HG03442 (cell line): Measurements from ENCODE around the gene LMBR1L.
A peak's percentile ranks its signal among the peaks of the same experiment; 100 is the strongest.
"Not testable (repeated sequence)": the region's sequence is repeated elsewhere in the genome, so short reads cannot be mapped to it uniquely, and the experiment has no call there.

ENCODE experiments used
- ATAC-seq: cut with Tn5 transposase; IDR thresholded peaks from one replicate; pipeline ENCODE4 v1.9.1; 2021; ENCODE audit warnings: mild to moderate bottlenecking, moderate library complexity; ENCODE audit not compliant: unreplicated experiment

The LMBR1L gene

GRCh38 chr12:49110464-49111155 lies at the start of gene LMBR1L:
LMBR1L (minus strand) TSS chr12:49110847; CDS start chr12:49110555, 292 bp downstream.
- peak; percentile 97 for ATAC-seq

GRCh38 chr12:49160399-49160798 lies 49.8 kb upstream of the LMBR1L start:
- ATAC-seq = no peak

- ATAC-seq = no peak
These were observed 43.6 kb upstream of the LMBR1L start for GRCh38 chr12:49154221-49154620.

- ATAC-seq = no peak
These were observed 36.7 kb upstream of the LMBR1L start for GRCh38 chr12:49147384-49147783.

GRCh38 chr12:49146406-49146805 lies 35.8 kb upstream of the LMBR1L start:
- ATAC-seq = no peak

GRCh38 chr12:49144384-49144783 lies 33.7 kb upstream of the LMBR1L start:
- ATAC-seq = no peak

- ATAC-seq = no peak
These were observed 28.4 kb upstream of the LMBR1L start for GRCh38 chr12:49138999-49139398.

GRCh38 chr12:49138587-49138986 lies 27.9 kb upstream of the LMBR1L start:
- ATAC-seq = no peak

- no peak for ATAC-seq
These were observed 26.8 kb upstream of the LMBR1L start for GRCh38 chr12:49137476-49137875.

GRCh38 chr12:49136997-49137396 lies 26.4 kb upstream of the LMBR1L start:
- ATAC-seq = not testable (repeated sequence)

- ATAC-seq = no peak
These were observed 22.9 kb upstream of the LMBR1L start for GRCh38 chr12:49133590-49133989.

GRCh38 chr12:49133014-49133413 lies 22.4 kb upstream of the LMBR1L start:
- ATAC-seq = no peak

GRCh38 chr12:49131894-49132461 lies 21.3 kb upstream of the LMBR1L start:
- no peak for ATAC-seq

GRCh38 chr12:49131051-49131893 lies 20.6 kb upstream of the LMBR1L start, which contains the start of gene TUBA1B:
TUBA1B (minus strand) TSS chr12:49131395; CDS start chr12:49131300, 95 bp downstream.
- ATAC-seq = peak; percentile 62

- peak; percentile 56 for ATAC-seq
These were observed 19.8 kb upstream of the LMBR1L start for GRCh38 chr12:49130151-49131050.

- no peak for ATAC-seq
These were observed 18.9 kb upstream of the LMBR1L start for GRCh38 chr12:49129332-49130150.

GRCh38 chr12:49127971-49128370 lies 17.3 kb upstream of the LMBR1L start:
- not testable (repeated sequence) for ATAC-seq

- ATAC-seq = no peak
These were observed 16.5 kb upstream of the LMBR1L start for GRCh38 chr12:49126852-49127763.
